ENCODE results near the gene ADD2. TPM values are rescaled to one million over a fixed set of nuclear protein-coding genes. Genes with fewer than 3 reads are reported as not detected.

The ADD2 gene
- total RNA-seq, 1 experiment from 2014 or later, result 4.4 TPM

DNA sequence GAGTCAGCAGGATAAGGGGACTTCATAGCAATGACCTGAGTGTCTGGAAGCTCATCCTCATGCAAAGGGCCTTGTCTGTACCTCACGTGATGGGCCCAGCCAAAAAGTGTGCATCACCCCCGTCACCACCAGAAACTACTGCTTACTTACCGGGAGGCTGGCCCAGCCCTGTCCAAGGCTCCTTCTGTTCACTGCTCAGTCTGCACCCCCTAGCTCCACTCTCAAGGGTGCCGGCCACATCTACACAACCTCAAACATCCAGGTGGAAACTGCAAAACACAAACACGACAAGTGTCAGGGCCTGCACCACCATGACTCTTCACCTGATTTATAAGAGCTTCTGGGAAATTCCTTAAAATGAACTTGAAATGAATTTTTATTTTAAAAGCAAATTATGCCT lies 55.1 kb downstream of the ADD2 start:
- no peaks in the 10 kb centered on the region for H3K9me3 ChIP-seq (ENCODE audit: low read length)
- no peaks in the 10 kb centered on the region for H3K36me3 ChIP-seq (ENCODE audit: low read depth, low read length)
- H3K4me3 ChIP-seq (ENCODE audit: low read length), result no peak overlapping the region
- ATAC-seq (no peak), DNase-seq (no peak)
- ChIA-PET POLR2A (ENCODE audit: unreplicated experiment) (no interaction called here), CTCF (no interaction called here)
- no peaks in the 10 kb centered on the region for H3K9me2 ChIP-seq (replicated peaks; ENCODE audit: low read length)
- no peaks in the 10 kb centered on the region for H3K4me1 ChIP-seq (ENCODE audit: insufficient read depth, low read length)
- H3K27ac ChIP-seq (ENCODE audit: low read length), result no peak overlapping the region
- no peaks in the 10 kb centered on the region for H3F3A ChIP-seq (ENCODE audit: low read length, unreplicated experiment)
- peaks cover 42% of the 10 kb centered on the region for H3K27me3 ChIP-seq (ENCODE audit: low read length)
- no peaks in the 10 kb centered on the region for H4K20me1 ChIP-seq (ENCODE audit: low read length)
- no peaks in the 10 kb centered on the region for H3K79me2 ChIP-seq (ENCODE audit: low read length)
- H3K9ac ChIP-seq (ENCODE audit: low read length), result no peak overlapping the region
- intact Hi-C loops (cut with micrococcal nuclease), result no loop called here
- BruUV-seq (replicated peaks), result no TSS peak
- TF ChIP-seq, protein P1, sequence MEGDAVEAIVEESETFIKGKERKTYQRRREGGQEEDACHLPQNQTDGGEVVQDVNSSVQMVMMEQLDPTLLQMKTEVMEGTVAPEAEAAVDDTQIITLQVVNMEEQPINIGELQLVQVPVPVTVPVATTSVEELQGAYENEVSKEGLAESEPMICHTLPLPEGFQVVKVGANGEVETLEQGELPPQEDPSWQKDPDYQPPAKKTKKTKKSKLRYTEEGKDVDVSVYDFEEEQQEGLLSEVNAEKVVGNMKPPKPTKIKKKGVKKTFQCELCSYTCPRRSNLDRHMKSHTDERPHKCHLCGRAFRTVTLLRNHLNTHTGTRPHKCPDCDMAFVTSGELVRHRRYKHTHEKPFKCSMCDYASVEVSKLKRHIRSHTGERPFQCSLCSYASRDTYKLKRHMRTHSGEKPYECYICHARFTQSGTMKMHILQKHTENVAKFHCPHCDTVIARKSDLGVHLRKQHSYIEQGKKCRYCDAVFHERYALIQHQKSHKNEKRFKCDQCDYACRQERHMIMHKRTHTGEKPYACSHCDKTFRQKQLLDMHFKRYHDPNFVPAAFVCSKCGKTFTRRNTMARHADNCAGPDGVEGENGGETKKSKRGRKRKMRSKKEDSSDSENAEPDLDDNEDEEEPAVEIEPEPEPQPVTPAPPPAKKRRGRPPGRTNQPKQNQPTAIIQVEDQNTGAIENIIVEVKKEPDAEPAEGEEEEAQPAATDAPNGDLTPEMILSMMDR (conservative IDR thresholded peaks at IDR 0.05; ENCODE audit: low read depth, low read length), result no peak
- no peak for TF ChIP-seq EZH2 (IDR thresholded peaks at IDR 0.05; ENCODE audit: low read length, unreplicated experiment)
- TF ChIP-seq EZH2phosphoT487 (IDR thresholded peaks at IDR 0.05; ENCODE audit: borderline replicate concordance, low read length), result no peak
- H3K4me2 ChIP-seq (ENCODE audit: low read length), result no peak overlapping the region
- no peak overlapping the region for H2AFZ ChIP-seq (ENCODE audit: low read length)

DNA sequence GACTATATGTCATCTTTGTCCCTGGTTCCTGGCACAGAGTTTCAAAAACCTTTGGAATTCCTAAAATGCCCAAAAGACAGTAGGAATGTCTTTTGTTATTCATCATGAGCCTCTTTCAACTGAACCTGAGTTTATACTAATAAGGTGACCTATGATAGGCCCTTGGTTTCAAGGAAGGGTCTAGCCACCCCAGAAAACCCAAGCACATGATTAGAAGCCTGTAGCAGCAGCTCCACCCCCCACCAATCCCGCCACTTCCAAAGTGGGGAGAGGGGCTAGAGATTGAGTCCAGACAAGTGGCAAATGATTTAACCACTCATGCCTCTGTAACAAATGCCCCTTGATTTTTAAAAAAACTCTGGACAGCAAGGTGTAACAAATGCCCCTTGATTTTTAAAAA lies 56.8 kb downstream of the ADD2 start:
- POLR2A ChIA-PET (ENCODE audit: unreplicated experiment), result no interaction called here
- TF ChIP-seq, protein P1 (conservative IDR thresholded peaks at IDR 0.05; ENCODE audit: low read depth, low read length), result no peak
- TF ChIP-seq EZH2phosphoT487 (IDR thresholded peaks at IDR 0.05; ENCODE audit: borderline replicate concordance, low read length) (no peak), EZH2 (IDR thresholded peaks at IDR 0.05; ENCODE audit: low read length, unreplicated experiment) (no peak)
- H3K9ac ChIP-seq (ENCODE audit: low read length), result no peak overlapping the region

DNA sequence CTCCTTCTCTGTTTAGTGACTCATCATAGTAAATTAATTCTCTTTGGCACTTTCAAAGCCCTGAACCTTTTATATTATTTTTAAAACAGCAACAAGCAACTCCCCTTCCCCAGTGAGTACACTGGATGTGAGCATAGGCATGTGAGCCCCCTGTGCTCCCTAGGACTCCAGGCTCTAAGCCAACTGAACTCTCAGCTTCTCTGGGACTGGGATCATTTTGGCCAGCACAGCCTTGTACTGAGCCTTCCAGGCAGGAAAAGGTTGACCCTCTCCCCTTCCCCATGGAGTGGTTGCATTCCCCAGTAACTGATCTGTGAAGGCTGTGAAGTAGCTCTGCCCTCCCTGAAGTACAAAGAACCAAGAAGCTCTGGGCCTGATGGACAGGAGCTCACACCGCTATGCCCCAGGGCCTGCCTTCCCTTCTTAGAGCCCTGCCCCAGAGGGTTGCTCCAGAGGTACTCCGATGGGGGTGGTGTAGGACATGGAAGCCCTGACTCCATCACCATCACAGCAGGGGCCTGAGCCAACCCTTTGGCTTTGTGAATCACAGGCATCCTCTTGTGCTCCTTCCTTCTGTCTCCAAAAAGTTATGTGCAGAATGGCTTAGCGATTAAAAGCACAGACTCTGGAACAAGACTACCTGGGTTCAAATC lies 57.8 kb downstream of the ADD2 start:
- DNase-seq (no peak), ATAC-seq (no peak)
- H3K27me3 ChIP-seq (ENCODE audit: low read length), result peaks cover 16% of the 10 kb centered on the region
- no peak overlapping the region for H3K27ac ChIP-seq (ENCODE audit: low read length)
- TF ChIP-seq, protein P1 (conservative IDR thresholded peaks at IDR 0.05; ENCODE audit: low read depth, low read length), result no peak
- TF ChIP-seq EZH2 (IDR thresholded peaks at IDR 0.05; ENCODE audit: low read length, unreplicated experiment) (no peak), EZH2phosphoT487 (IDR thresholded peaks at IDR 0.05; ENCODE audit: borderline replicate concordance, low read length) (no peak)
- ChIA-PET CTCF (no interaction called here), POLR2A (ENCODE audit: unreplicated experiment) (no interaction called here)
- no peaks in the 10 kb centered on the region for H3K9me2 ChIP-seq (replicated peaks; ENCODE audit: low read length)
- no peaks in the 10 kb centered on the region for H4K20me1 ChIP-seq (ENCODE audit: low read length)
- H3K4me3 ChIP-seq (ENCODE audit: low read length), result no peak overlapping the region
- H3K36me3 ChIP-seq (ENCODE audit: low read depth, low read length), result no peaks in the 10 kb centered on the region
- H2AFZ ChIP-seq (ENCODE audit: low read length), result no peak overlapping the region
- H3K4me1 ChIP-seq (ENCODE audit: insufficient read depth, low read length), result no peaks in the 10 kb centered on the region
- H3K9me3 ChIP-seq (ENCODE audit: low read length), result no peaks in the 10 kb centered on the region
- intact Hi-C loops (cut with micrococcal nuclease), result no loop called here
- H3K79me2 ChIP-seq (ENCODE audit: low read length), result no peaks in the 10 kb centered on the region
- H3K9ac ChIP-seq (ENCODE audit: low read length), result no peak overlapping the region
- no peaks in the 10 kb centered on the region for H3F3A ChIP-seq (ENCODE audit: low read length, unreplicated experiment)
- no TSS peak for BruUV-seq (replicated peaks)
- H3K4me2 ChIP-seq (ENCODE audit: low read length), result no peak overlapping the region

More for the DNA sequence above, 56.8 kb downstream of the ADD2 start:
- Histone ChIP-seq H3K4me3 (ENCODE audit: low read length) (no peak overlapping the region), H3K27me3 (ENCODE audit: low read length) (peaks cover 26% of the 10 kb centered on the region), H3K4me1 (ENCODE audit: insufficient read depth, low read length) (no peaks in the 10 kb centered on the region), H3K79me2 (ENCODE audit: low read length) (no peaks in the 10 kb centered on the region), H3K9me3 (ENCODE audit: low read length) (no peaks in the 10 kb centered on the region), H3K36me3 (ENCODE audit: low read depth, low read length) (no peaks in the 10 kb centered on the region), H3K27ac (ENCODE audit: low read length) (no peak overlapping the region), H3K4me2 (ENCODE audit: low read length) (no peak overlapping the region), H3K9me2 (replicated peaks; ENCODE audit: low read length) (no peaks in the 10 kb centered on the region), H3F3A (ENCODE audit: low read length, unreplicated experiment) (no peaks in the 10 kb centered on the region), H4K20me1 (ENCODE audit: low read length) (no peaks in the 10 kb centered on the region), H2AFZ (ENCODE audit: low read length) (no peak overlapping the region)
- DNase-seq (no peak), ATAC-seq (no peak)
- BruUV-seq (replicated peaks), result no TSS peak
- intact Hi-C loops (cut with micrococcal nuclease), result no loop called here
- CTCF ChIA-PET, result no interaction called here

Data from PC-3 (cell line).